K562 (cell line): ENCODE results near the gene LNX2.
"Not testable (repeated sequence)": the region's sequence is repeated elsewhere in the genome, so short reads cannot be mapped to it uniquely, and the experiment has no call there.

Experiments
- C11orf30 ChIP-seq: fragments of 450-650 bp; IDR thresholded peaks from 2 replicates; pipeline ENCODE4 v1.6.1; 2016; ENCODE audit warnings: low read depth, mild to moderate bottlenecking
- CHD2 ChIP-seq: IDR thresholded peaks from 2 replicates; pipeline ENCODE4 v1.6.1; 2011; ENCODE audit warnings: low read depth, low read length
- EZH2 ChIP-seq: IDR thresholded peaks from 2 replicates; pipeline ENCODE4 v1.6.1; 2012; ENCODE audit warnings: low read depth, mild to moderate bottlenecking, inconsistent platforms, low read length, borderline replicate concordance
- GTF2F1 ChIP-seq: IDR thresholded peaks from 2 replicates; pipeline ENCODE4 v1.6.1; 2011; ENCODE audit warnings: low read depth, low read length, improper control_type of control experiment
- NUFIP1 ChIP-seq: fragments of 450-650 bp; IDR thresholded peaks from 2 replicates; pipeline ENCODE4 v1.6.1; 2018; ENCODE audit not compliant: partially characterized antibody
- RAD21 ChIP-seq, 2 experiments: fragments of 250-450 bp in 1 of 2; fragments of 450-650 bp in 1 of 2; sonication (Bioruptor Pico) in 1 of 2; formaldehyde crosslinking in 1 of 2; IDR thresholded peaks in 1 of 2; conservative IDR thresholded peaks in 1 of 2; 2 replicates each; pipeline versions ENCODE4 v1.4.0 to v1.8.0; 2020 to 2022; ENCODE audit warnings: mild to moderate bottlenecking in 2 of 2, moderate library complexity in 1 of 2
- TF ChIP-seq, protein P1 (sequence below), 2 experiments: fragments of 450-650 bp in 1 of 2; sonication (generic) in 1 of 2; formaldehyde crosslinking; conservative IDR thresholded peaks; 2 replicates each; pipeline versions ENCODE4 v1.4.0 to v1.8.1; 2020 to 2022; ENCODE audit warnings: mild to moderate bottlenecking in 1 of 2, missing genetic modification reagents in 1 of 2
- TF ChIP-seq, protein P2 (sequence below), 3 experiments: IDR thresholded peaks in 2 of 3; conservative IDR thresholded peaks in 1 of 3; 2 replicates each; pipeline ENCODE4 v1.5.1; 2011 to 2012; ENCODE audit warnings: low read length in 3 of 3, mild to moderate bottlenecking in 3 of 3, control low read depth in 2 of 3, improper control_type of control experiment in 1 of 3, inconsistent platforms in 1 of 3, low read depth in 1 of 3, mixed read lengths in 1 of 3, moderate library complexity in 1 of 3; ENCODE audit not compliant: insufficient read depth in 2 of 3

DNA sequence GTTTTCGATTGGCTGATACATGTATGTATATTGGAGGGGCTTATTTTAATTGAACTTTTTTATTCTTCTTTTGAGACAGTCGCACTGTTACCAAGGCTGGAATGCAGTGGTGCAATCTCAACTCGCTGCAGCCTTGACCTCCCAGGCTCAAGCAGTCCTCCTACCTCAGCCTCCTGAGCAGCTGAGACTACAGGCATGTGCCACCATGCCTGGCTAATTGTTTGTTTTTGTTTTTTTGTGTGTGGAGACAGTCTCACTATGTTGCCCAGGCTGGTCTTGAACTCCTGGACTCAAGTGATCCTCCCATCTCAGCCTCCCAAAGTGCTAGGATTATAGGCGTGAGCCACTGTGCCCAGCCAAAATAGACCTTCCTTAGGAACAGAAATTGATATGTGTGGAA, 8.4 kb upstream of the LNX2 start:
- not testable (repeated sequence) for TF ChIP-seq EZH2; C11orf30; CHD2; NUFIP1; RAD21 (CRISPR knock-in tag; conservative IDR thresholded peaks at IDR 0.05 in 1 of 2, IDR thresholded peaks at IDR 0.05 in 1 of 2); GTF2F1
- TF ChIP-seq, protein P1, sequence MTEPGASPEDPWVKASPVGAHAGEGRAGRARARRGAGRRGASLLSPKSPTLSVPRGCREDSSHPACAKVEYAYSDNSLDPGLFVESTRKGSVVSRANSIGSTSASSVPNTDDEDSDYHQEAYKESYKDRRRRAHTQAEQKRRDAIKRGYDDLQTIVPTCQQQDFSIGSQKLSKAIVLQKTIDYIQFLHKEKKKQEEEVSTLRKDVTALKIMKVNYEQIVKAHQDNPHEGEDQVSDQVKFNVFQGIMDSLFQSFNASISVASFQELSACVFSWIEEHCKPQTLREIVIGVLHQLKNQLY (CRISPR knock-in tag; conservative IDR thresholded peaks at IDR 0.05), result not testable (repeated sequence)
- TF ChIP-seq, protein P2, sequence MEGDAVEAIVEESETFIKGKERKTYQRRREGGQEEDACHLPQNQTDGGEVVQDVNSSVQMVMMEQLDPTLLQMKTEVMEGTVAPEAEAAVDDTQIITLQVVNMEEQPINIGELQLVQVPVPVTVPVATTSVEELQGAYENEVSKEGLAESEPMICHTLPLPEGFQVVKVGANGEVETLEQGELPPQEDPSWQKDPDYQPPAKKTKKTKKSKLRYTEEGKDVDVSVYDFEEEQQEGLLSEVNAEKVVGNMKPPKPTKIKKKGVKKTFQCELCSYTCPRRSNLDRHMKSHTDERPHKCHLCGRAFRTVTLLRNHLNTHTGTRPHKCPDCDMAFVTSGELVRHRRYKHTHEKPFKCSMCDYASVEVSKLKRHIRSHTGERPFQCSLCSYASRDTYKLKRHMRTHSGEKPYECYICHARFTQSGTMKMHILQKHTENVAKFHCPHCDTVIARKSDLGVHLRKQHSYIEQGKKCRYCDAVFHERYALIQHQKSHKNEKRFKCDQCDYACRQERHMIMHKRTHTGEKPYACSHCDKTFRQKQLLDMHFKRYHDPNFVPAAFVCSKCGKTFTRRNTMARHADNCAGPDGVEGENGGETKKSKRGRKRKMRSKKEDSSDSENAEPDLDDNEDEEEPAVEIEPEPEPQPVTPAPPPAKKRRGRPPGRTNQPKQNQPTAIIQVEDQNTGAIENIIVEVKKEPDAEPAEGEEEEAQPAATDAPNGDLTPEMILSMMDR (IDR thresholded peaks at IDR 0.05 in 2 of 3, conservative IDR thresholded peaks at IDR 0.05 in 1 of 3; ENCODE audit: insufficient read depth in 2 of 3, low read depth in 1 of 3, low read length in 3 of 3), result not testable (repeated sequence)
